Sigmoid colon (tissue), 7 donors: Measurements from ENCODE around the gene BRAF. TPM values are rescaled to one million over a fixed set of nuclear protein-coding genes. Genes with fewer than 3 reads are reported as not detected.

ENCODE experiments used
- DNase-seq: peaks from one replicate; pipeline ENCODE4 v3.0.0-alpha.2; 2019
- H3K27ac ChIP-seq, 4 donors: fragments of 200-600 bp; sonication (generic); one replicate each; pipeline ENCODE4 v1.5.1; 2016 to 2019; ENCODE audit warnings: mild to moderate bottlenecking in 1 of 4
- H3K27me3 ChIP-seq, 3 donors: fragments of 200-600 bp; sonication (generic); one replicate each; pipeline ENCODE4 v1.5.1; 2019; ENCODE audit warnings: mild to moderate bottlenecking in 1 of 3
- H3K36me3 ChIP-seq, 4 donors: fragments of 200-600 bp; sonication (generic); one replicate each; pipeline ENCODE4 v1.5.1; 2016 to 2019
- H3K4me1 ChIP-seq, 4 donors: fragments of 200-600 bp; sonication (generic); one replicate each; pipeline ENCODE4 v1.5.1; 2017 to 2019
- H3K4me3 ChIP-seq, 4 donors: fragments of 200-600 bp; sonication (generic); one replicate each; pipeline ENCODE4 v1.5.1; 2017 to 2019; ENCODE audit warnings: mild to moderate bottlenecking in 2 of 4, moderate library complexity in 1 of 4
- H3K9me3 ChIP-seq, 4 donors: fragments of 200-600 bp in 3 of 4; sonication (generic) in 3 of 4; one replicate each; pipeline versions ENCODE4 v1.5.1 to v1.6.1; 2013 to 2019
- EP300 ChIP-seq, 4 donors: sonication (generic); formaldehyde crosslinking; IDR thresholded peaks; one replicate each; pipeline ENCODE4 v1.6.1; 2017; ENCODE audit warnings: antibody characterized with exemption in 4 of 4
- POLR2A ChIP-seq, 2 donors: fragments of 450-650 bp; IDR thresholded peaks; one replicate each; pipeline ENCODE4 v1.6.1; 2016; ENCODE audit warnings: antibody characterized with exemption in 2 of 2, mild to moderate bottlenecking in 2 of 2, moderate library complexity in 2 of 2
- POLR2AphosphoS5 ChIP-seq, 4 donors: sonication (generic); formaldehyde crosslinking; IDR thresholded peaks; one replicate each; pipeline ENCODE4 v1.6.1; 2017; ENCODE audit warnings: antibody characterized with exemption in 4 of 4
- WGBS, 2 donors: extraction: QIAGEN DNeasy Blood & Tissue Kit; methylation state at CpG; one replicate each; pipeline ENCODE4 v1.1.7; 2013; 5-methylcytosine and 5-hydroxymethylcytosine counted together
- intact Hi-C: fragments of 100-400 bp; cut with DNase I; formaldehyde crosslinking; loops from one replicate; pipeline ENCODE4 v1.15.1; 2023
- polyA plus RNA-seq, 3 donors: library from polyadenylated mRNA; stranded (reverse); fragments of 200-250 nt; gene quantifications; one replicate each; pipeline ENCODE4 v1.2.3, GENCODE V29; 2013
- total RNA-seq, 4 donors: library from RNA; depleted of rRNA; stranded (reverse); fragments of >200 nt; gene quantifications; one replicate each; pipeline ENCODE4 v1.1.0, GENCODE V29; 2016
- TF ChIP-seq, protein P1 (sequence below), 4 experiments: fragments of 450-650 bp in 3 of 4; fragments of 200-600 bp in 1 of 4; IDR thresholded peaks; one replicate each; pipeline ENCODE4 v1.5.1; 2016 to 2019; ENCODE audit warnings: antibody characterized with exemption in 4 of 4, mild to moderate bottlenecking in 3 of 4, moderate library complexity in 2 of 4
- donor health status: healthy with polysubstance abuse.
- donor health status: Bipolar disorder and iron deficiency.
- donor health status: healthy.

Gene BRAF
- total and polyA plus RNA-seq, 7 donors, result 4.8 to 64.8 (median 43.1) TPM

DNA sequence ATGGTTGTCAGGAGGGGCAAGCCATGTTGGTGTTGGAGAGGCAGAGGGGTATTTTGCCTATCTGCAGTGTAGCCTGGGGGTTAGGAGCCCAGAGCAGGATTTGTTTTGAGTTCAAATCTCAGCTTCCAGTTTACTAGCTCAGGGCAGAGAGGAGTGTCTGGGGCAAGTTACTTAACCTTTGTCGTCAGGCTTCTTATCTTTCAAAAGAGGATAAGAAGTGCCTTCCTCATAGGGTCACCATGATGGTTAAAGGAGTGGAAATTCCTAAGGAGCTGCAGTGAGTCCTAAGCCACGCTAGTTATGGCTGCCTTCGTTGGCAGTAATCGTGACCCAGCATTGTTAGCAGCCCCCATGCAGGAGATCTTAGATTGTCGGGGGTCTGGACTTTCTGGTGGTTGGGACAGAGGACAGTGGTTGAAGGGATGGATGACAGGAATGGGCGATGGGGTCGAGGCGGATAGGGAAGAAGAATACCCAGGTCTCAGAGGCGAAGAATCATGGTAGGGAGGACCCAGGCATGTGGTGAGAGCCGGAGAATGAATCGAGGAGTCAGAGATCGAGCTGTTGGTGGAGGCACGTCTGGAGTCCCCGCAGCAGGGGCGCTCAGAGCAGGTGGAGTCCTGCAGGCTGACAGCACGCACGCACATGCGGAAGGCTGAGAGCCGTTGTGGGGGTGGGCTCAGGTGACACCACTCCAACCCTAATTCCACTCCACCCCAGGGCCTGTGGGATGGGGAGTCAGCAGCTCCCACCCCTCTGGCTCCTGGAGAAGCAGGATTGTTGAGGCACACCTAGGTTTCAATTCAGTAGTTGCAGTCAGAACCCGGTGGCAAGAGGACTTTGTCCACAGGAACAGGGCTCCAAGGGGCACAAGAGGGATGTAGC lies 240.4 kb downstream of the BRAF start:
- DNase-seq, result no peak
- Histone ChIP-seq H3K9me3 (no peaks in the 10 kb centered on the region), H3K36me3 (peaks cover 0 to 92% (median 30%) of the 10 kb centered on the region in 4 donors), H3K27me3 (no peaks in the 10 kb centered on the region), H3K4me3 (no peak overlapping the region), H3K27ac (peak overlapping the region in 1 of 4 donors; percentile 31), H3K4me1 (no peaks in the 10 kb centered on the region)
- intact Hi-C loops, result no loop called here
- WGBS, 2 donors, result 94 to 95% methylated on average over 20 of the region's 20 CpGs
- TF ChIP-seq, protein P1, sequence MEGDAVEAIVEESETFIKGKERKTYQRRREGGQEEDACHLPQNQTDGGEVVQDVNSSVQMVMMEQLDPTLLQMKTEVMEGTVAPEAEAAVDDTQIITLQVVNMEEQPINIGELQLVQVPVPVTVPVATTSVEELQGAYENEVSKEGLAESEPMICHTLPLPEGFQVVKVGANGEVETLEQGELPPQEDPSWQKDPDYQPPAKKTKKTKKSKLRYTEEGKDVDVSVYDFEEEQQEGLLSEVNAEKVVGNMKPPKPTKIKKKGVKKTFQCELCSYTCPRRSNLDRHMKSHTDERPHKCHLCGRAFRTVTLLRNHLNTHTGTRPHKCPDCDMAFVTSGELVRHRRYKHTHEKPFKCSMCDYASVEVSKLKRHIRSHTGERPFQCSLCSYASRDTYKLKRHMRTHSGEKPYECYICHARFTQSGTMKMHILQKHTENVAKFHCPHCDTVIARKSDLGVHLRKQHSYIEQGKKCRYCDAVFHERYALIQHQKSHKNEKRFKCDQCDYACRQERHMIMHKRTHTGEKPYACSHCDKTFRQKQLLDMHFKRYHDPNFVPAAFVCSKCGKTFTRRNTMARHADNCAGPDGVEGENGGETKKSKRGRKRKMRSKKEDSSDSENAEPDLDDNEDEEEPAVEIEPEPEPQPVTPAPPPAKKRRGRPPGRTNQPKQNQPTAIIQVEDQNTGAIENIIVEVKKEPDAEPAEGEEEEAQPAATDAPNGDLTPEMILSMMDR (IDR thresholded peaks at IDR 0.05), result no peak
- TF ChIP-seq EP300 (IDR thresholded peaks at IDR 0.05) (no peak), POLR2AphosphoS5 (IDR thresholded peaks at IDR 0.05) (no peak), POLR2A (IDR thresholded peaks at IDR 0.05) (no peak)

DNA sequence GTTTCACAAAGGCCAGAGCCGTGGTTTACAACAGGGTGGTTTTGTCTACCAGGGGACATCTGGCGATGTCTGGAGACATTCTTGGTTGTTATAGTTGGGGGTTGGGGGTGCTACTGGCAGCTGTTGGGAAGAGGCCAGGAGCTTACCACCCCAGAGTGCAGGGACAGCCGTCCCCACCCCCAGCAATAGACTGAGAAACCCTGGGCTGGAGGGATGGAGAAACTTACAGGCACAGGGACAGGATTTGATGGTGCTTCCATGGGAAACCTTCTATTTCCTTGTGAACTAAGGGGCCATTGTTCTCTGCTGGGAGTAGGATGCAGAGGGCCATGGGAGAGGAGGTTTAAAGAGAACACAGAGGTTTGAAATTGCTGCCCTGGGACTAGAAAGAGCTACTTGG lies 241.1 kb downstream of the BRAF start:
- peak overlapping the region in 1 of 4 donors; percentile 31 for H3K27ac ChIP-seq
- H3K4me3 ChIP-seq, result no peak overlapping the region
- peaks cover 0 to 93% (median 33%) of the 10 kb centered on the region in 4 donors for H3K36me3 ChIP-seq
- H3K27me3 ChIP-seq, result no peaks in the 10 kb centered on the region
- TF ChIP-seq, protein P1 (IDR thresholded peaks at IDR 0.05), result no peak
- TF ChIP-seq EP300 (IDR thresholded peaks at IDR 0.05), result no peak
- no peak for TF ChIP-seq POLR2A (IDR thresholded peaks at IDR 0.05)
- no peak for TF ChIP-seq POLR2AphosphoS5 (IDR thresholded peaks at IDR 0.05)
- intact Hi-C loops, result no loop called here
- no peaks in the 10 kb centered on the region for H3K9me3 ChIP-seq
- H3K4me1 ChIP-seq, result no peaks in the 10 kb centered on the region
- WGBS, 2 donors, result 89 to 94% methylated on average over 3 of the region's 3 CpGs
- DNase-seq, result no peak

DNA sequence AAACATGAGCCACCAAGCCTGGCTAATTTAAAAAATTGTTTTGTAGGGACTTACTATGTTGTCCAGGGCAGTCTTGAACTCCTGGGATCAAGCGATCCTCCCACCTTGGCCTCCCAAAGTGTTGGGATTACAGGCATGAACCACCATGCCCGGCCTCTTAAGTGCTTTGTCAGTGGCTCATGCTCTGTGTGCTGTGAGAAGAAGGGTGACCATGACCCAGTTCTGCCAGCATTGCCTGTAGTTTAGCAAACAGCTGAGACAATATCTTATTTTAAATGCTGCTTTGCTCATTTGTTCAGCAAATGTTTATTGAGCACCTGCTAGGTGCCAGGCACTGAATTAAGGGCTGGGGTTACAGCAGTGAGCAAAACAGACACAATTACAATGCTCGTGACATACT lies 243.0 kb downstream of the BRAF start:
- Histone ChIP-seq H3K9me3 (no peaks in the 10 kb centered on the region), H3K36me3 (peaks cover 0 to 84% (median 22%) of the 10 kb centered on the region in 4 donors), H3K4me3 (no peak overlapping the region), H3K27me3 (no peaks in the 10 kb centered on the region), H3K4me1 (no peaks in the 10 kb centered on the region), H3K27ac (no peak overlapping the region)
- intact Hi-C loops, result no loop called here
- TF ChIP-seq, protein P1 (IDR thresholded peaks at IDR 0.05), result no peak
- TF ChIP-seq POLR2A (IDR thresholded peaks at IDR 0.05) (no peak), POLR2AphosphoS5 (IDR thresholded peaks at IDR 0.05) (no peak), EP300 (IDR thresholded peaks at IDR 0.05) (no peak)
- WGBS, 2 donors, result 95% methylated on average over 3 of the region's 3 CpGs
- DNase-seq, result no peak

DNA sequence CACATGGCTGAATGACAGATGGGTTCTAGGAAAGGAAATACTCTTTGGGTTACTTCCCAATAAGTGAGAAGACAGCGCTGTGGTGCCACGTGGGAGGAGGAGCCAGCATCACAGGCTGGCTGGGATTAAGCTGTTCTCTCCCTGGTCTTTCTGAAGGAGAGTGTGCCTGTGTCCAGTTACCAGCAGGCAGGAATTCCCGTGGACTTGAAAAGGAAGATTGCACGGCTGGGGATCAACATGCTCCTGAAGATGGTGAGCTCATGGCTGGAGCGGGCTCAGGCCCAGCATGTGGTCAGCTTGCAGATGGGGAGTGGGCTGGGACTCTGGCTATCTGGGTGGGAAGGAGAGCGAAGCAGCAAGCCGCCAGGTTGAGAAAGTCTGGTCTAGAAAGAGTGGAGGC lies 243.8 kb downstream of the BRAF start:
- Histone ChIP-seq H3K27me3 (no peaks in the 10 kb centered on the region), H3K36me3 (peaks cover 0 to 76% (median 18%) of the 10 kb centered on the region in 4 donors), H3K27ac (no peak overlapping the region), H3K4me1 (peaks cover 0 to 3% (median 2%) of the 10 kb centered on the region in 4 donors), H3K4me3 (no peak overlapping the region), H3K9me3 (no peaks in the 10 kb centered on the region)
- intact Hi-C loops, result no loop called here
- TF ChIP-seq, protein P1 (IDR thresholded peaks at IDR 0.05), result no peak
- TF ChIP-seq EP300 (IDR thresholded peaks at IDR 0.05) (no peak), POLR2A (IDR thresholded peaks at IDR 0.05) (no peak), POLR2AphosphoS5 (IDR thresholded peaks at IDR 0.05) (no peak)
- no peak for DNase-seq
- 94 to 95% methylated on average over 7 of the region's 7 CpGs for WGBS, 2 donors
